GM21576 (cell line): ENCODE results near the gene SS18L1.

Experiments used
- ATAC-seq: cut with Tn5 transposase; IDR thresholded peaks from one replicate; pipeline ENCODE4 v1.9.1; 2021; ENCODE audit warnings: mild to moderate bottlenecking, moderate library complexity; ENCODE audit not compliant: unreplicated experiment

The SS18L1 gene

DNA sequence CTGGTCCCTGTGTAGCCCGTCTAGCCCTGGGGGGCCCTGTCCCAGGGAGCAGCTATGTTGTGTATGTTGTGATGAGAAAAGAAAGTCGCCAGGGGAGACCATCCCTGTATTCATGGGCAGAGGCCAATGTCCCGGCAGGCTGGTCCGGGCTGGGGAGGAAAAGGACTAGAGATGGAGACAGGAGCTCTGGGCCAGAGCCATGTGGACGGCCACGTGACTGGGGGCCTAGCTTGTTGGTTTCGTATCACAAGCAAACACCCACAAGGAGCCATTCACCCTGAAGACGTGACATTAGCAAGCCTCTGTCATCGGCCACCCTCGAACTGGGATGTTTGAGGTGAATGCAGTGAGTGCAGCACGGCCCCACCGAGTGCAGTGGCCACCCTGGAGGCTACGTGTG, 79.4 kb downstream of the SS18L1 start:
- ATAC-seq = no peak

DNA sequence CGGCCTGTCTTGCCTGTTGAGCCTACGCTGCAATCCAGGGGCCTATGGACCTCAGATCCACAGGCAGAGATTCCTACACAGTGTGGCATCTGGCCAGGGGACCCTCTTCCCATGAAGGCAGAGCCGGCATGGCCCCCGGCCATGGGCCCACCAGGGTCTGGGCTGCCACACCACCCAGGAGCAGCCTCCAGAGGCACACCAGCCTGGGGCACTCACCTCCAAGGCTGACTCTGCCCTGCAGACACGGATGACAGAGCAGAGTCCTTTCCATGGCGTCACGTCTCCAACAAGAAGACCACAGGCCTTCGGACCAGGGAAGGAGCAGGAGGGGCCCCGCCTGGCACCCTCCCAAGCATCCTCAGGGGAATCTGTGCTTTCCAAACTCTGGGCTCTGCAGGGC, 80.0 kb downstream of the SS18L1 start:
- no peak for ATAC-seq

GRCh38 chr20:62224113-62224855, 80.7 kb downstream of the SS18L1 start:
- no peak for ATAC-seq

DNA sequence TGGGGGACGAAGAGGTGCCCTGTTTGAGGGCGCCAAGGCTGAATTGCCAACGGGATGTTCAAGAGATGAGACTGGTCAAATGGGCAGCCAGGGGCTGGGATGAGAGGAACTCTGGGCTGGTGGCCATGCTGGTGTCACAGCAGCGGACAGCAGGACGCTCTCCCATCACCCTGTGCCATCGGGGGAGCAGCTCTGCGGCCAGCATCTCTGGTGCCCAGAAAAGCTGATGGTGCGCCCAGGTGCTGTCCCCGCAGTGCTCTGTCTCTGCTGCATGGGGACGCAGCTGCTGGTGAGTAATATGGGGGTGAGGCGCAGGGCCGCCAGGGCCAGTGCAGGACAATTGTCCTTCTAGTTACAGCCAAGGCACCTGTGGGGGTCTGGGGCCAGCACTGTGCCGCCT, 81.5 kb downstream of the SS18L1 start:
- no peak for ATAC-seq

DNA sequence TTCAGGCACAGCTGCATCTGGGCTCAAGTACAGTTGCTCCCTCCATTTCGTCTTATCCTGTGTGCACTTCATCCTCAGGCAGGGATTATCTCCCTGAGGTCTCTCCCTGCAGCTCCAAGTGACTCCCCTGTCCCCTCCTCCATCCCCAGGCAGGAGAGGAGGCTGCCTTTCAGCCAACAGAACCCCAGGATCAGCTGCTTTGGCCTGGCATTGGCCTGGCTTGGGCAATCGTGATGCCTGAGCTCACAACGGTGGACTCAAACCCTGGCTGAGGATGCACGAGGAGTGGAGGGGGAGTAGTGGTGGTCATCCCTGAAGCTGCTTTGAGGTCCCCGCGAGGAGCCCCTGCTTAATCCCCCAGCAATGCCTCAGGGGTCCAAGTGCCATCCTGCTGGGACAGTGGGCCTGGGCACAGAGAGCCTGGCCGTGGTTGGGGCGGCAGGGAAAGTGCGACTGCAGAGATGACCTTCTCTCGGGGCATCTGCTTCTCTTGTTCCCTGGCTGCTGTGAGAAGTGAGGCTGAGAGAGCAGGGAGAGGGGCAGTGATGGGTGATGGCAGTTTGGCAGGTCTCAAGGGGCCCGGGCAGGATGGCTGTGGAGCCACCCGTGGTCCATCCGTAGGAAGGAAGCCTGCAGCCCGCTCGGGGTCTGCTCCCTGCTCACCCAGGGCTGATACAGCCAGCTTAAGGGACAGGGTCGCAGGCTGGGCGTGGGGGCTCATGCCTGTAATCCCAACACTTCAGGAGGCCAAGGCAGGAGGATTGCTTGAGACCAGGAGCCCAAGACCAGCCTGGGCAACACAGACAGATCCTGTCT, 82.5 kb downstream of the SS18L1 start:
- ATAC-seq = no peak

DNA sequence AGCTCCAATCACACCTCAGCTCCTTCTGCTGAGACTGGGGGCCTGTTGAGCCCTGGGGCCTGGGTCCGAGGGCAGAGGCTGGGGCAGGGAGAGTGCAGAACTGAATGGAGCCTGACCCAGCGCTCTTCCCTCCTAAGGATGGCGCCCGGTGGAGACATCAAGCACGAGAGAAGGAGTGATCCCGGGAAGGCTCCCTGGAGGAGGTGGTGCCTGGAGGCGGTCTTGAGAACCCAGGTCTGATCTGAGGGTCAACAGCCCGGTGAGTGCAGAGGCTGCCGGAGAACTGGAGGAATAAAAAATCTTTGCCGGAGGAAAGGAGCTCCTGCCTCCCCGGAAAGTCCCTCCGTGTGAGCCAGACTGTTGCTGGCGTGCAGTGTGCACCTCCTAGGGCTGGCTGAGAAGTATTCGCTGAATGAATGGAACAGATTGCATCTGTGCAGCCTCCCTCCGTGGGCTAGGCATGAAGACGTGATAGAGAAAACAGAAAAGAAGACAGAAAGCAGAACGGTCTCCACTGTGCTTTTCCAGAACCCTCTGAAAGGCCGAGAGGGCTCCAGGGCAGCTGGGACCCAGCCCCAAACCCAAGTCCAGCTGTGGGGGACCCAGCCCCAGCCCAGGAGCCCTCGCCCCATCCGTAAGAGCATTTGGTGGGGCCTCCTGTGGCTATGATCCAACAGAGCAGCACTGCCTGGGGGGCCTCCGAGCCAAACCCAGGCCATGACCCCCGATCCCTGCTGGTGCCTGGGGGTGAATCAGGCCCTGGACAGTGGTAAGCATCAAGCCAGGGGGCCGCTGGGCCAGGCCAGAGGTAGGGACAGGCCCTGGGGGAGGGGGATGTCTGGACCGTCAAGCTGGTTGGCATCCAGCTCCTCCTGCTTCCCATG, 83.4 kb downstream of the SS18L1 start:
- no peak for ATAC-seq

GRCh38 chr20:62227591-62227976, 84.0 kb downstream of the SS18L1 start:
- no peak for ATAC-seq

- no peak for ATAC-seq
Measured at GRCh38 chr20:62227977-62228958, 84.7 kb downstream of the SS18L1 start.

DNA sequence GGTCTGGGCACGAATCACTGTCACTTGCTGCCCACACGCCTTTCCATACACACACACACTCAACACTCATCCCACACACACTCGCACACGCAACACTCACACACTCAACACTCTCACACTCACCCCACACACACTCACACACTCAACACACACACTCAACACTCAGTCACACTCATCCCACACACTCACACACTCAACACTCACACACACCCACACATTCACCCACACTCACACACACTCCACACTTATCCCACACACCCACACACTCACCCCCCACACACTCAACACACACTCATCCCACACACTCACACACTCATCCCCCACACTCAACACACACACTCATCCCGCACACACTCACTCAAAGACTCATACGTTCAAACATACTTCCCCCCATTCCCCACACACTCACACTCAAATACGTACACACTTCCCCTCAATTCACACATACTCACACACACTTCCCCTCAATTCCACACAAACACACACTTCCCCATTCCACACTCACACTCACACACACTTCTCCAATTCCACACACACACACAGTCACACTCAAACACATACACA, 85.5 kb downstream of the SS18L1 start:
- ATAC-seq = no peak

DNA sequence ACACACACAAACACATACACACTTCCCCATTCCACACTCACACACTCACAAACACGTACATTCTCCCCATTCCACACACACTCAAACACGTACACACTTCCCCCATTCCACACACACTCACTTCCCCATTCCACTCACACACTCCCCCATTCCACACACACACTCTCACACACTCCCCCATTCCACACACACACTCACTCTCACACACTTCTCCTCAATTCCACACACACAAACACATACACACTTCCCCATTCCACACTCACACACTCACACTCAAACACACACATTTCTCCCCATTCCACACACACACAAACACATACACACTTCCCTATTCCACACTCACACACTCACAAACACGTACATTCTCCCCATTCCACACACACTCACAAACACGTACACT, 86.1 kb downstream of the SS18L1 start:
- ATAC-seq = no peak

DNA sequence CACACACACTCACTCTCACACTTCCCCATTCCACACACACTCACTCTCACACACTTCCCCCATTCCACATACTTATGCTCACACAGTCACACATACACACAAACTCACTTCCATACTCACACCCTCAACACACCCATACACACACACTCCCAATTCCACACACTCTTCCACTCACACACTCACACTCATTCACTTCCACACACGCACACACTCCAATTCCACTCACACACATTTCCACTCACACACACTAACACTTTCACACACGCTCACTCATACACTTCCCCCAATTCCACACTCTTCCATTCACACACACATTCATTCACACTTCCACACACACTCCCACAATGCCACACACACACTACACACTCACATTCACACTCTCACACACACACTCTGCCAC, 86.7 kb downstream of the SS18L1 start:
- ATAC-seq = no peak

DNA sequence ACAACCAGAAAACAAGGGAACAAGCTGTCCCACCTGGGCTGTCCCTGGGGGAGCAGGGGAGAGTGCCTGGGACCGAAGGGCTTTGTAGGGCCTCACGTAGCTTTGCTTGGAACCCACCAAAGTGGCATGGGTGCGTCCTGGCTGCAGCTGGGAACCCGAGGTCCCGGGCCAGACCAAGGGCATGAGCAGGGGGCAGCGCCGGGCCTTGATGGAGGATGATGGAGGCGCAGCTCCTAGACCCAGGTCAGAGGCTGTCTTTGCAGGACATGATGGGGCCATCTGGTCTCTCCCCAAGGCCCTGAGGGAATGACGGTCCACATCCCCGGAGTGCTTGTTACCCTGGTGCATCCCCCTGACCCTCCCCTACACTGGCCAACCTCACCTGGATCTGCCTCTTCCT, 87.1 kb downstream of the SS18L1 start:
- no peak for ATAC-seq

DNA sequence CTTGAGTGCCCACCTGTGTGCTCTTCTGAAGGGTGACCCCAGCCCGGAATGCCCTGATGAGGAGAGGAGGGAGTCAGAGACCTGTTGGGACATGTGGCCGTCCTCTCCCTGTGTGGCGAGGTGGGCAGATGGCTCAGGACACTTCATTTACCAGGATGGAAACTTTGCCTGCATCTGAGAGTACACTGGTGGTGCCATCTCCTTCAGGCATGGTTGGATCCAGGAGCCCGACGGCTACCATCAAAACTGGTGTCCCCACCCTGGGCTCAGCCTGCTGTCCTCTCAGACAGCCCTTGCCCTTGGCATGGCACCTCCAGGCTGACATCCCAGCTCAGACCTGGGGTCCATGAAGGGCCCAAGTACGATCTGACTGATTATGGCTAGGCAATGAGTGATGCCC, 87.7 kb downstream of the SS18L1 start:
- ATAC-seq = no peak
